ENCODE measurements around the gene RPL36AL.
"Not testable (repeated sequence)": the region's sequence is repeated elsewhere in the genome, so short reads cannot be mapped to it uniquely, and the experiment has no call there.

The RPL36AL gene

GRCh38 chr14:49620182-49621113, at the start of gene RPL36AL, which contains the start of gene MGAT2:
Gene RPL36AL (minus strand): TSS chr14:49620626. CDS start chr14:49619104, 1,522 bp downstream.
Gene MGAT2 (plus strand): TSS chr14:49620799. CDS start chr14:49621269, 470 bp downstream.
- DNase-seq = peak; percentile 88

- DNase-seq = no peak
Observed at GRCh38 chr14:49659526-49660455, 39.4 kb upstream of the RPL36AL start.

GRCh38 chr14:49657500-49657899, 37.1 kb upstream of the RPL36AL start:
- not testable (repeated sequence) for DNase-seq

GRCh38 chr14:49654511-49654910, 34.1 kb upstream of the RPL36AL start:
- DNase-seq = no peak

GRCh38 chr14:49653508-49653907, 33.1 kb upstream of the RPL36AL start:
- no peak for DNase-seq

- DNase-seq = no peak
Observed at GRCh38 chr14:49642163-49642562, 21.7 kb upstream of the RPL36AL start.

GRCh38 chr14:49641697-49642129, 21.3 kb upstream of the RPL36AL start:
- no peak for DNase-seq

GRCh38 chr14:49640540-49641417, 20.4 kb upstream of the RPL36AL start:
- no peak for DNase-seq

GRCh38 chr14:49637534-49638078, 17.2 kb upstream of the RPL36AL start:
- DNase-seq = no peak

GRCh38 chr14:49636866-49637265, 16.4 kb upstream of the RPL36AL start:
- DNase-seq = no peak

GRCh38 chr14:49634547-49635334, 14.3 kb upstream of the RPL36AL start, which contains the start of gene DNAAF2:
Gene DNAAF2 (minus strand): TSS chr14:49635244. CDS start chr14:49635149, 95 bp downstream.
- DNase-seq = no peak

- DNase-seq = peak; percentile 82
Observed at GRCh38 chr14:49633640-49634546, 13.5 kb upstream of the RPL36AL start.

GRCh38 chr14:49623941-49624839, 3.8 kb upstream of the RPL36AL start:
- no peak for DNase-seq

GRCh38 chr14:49623387-49623786, 3.0 kb upstream of the RPL36AL start:
- no peak for DNase-seq

GRCh38 chr14:49622022-49622607, 1.7 kb upstream of the RPL36AL start:
- DNase-seq = no peak

GRCh38 chr14:49621114-49621881, 872 bp upstream of the RPL36AL start:
- no peak for DNase-seq

GRCh38 chr14:49619730-49620129, 696 bp downstream of the RPL36AL start:
- DNase-seq = no peak
